Kidney (tissue), 14 donors: ENCODE data around the gene SRRM2. TPM values are rescaled to one million over a fixed set of nuclear protein-coding genes. Genes with fewer than 3 reads are reported as not detected.

Experiments
- DNase-seq, 5 donors: peaks; one replicate each; pipeline ENCODE4 v3.0.0-alpha.2; 2013 to 2020
- FAIRE-seq: peaks from 2 replicates; lab custom pipeline; 2012; peaks lifted over from hg19 to GRCh38; lab: Jason Lieb, UNC
- H3K27ac ChIP-seq, 2 donors: one replicate each; pipeline ENCODE4 v1.7.0; 2013; ENCODE audit warnings: low read depth in 2 of 2, low read length in 2 of 2, inconsistent platforms in 1 of 2
- H3K27me3 ChIP-seq: one replicate; pipeline ENCODE4 v1.7.1; 2013; ENCODE audit warnings: low read length, inconsistent platforms; ENCODE audit not compliant: control insufficient read depth, insufficient read depth
- H3K36me3 ChIP-seq, 3 donors: one replicate each; pipeline versions ENCODE4 v1.7.0 to v1.7.1; 2013; ENCODE audit warnings: low read length in 3 of 3, control low read depth in 1 of 3, inconsistent platforms in 1 of 3; ENCODE audit not compliant: insufficient read depth in 3 of 3, control insufficient read depth in 2 of 3
- H3K4me1 ChIP-seq, 3 donors: one replicate each; pipeline versions ENCODE4 v1.7.0 to v1.7.1; 2013; ENCODE audit warnings: low read length in 3 of 3, inconsistent platforms in 1 of 3, low read depth in 1 of 3; ENCODE audit not compliant: control insufficient read depth in 2 of 3, insufficient read depth in 2 of 3
- H3K4me3 ChIP-seq, 3 donors: one replicate each; pipeline versions ENCODE4 v1.7.0 to v1.8.1; 2013; ENCODE audit warnings: low read length in 3 of 3, control low read depth in 1 of 3, inconsistent platforms in 1 of 3
- H3K9ac ChIP-seq, 3 donors: one replicate each; pipeline versions ENCODE4 v1.7.0 to v1.7.1; 2013; ENCODE audit warnings: low read length in 3 of 3, control low read depth in 1 of 3, inconsistent platforms in 1 of 3
- H3K9me3 ChIP-seq, 3 donors: one replicate each; pipeline versions ENCODE4 v1.7.0 to v1.7.1; 2013; ENCODE audit warnings: low read length in 3 of 3, control low read depth in 1 of 3, inconsistent platforms in 1 of 3; ENCODE audit not compliant: control insufficient read depth in 2 of 3, insufficient read depth in 1 of 3
- CTCF ChIP-seq: IDR thresholded peaks from 3 replicates; pipeline ENCODE4 v1.5.1; 2012; ENCODE audit warnings: mild to moderate bottlenecking, moderate library complexity, borderline replicate concordance; ENCODE audit not compliant: insufficient read depth; ENCODE audit errors: extremely low read depth
- intact Hi-C: fragments of 100-400 bp; cut with DNase I; formaldehyde crosslinking; loops from one replicate; pipeline ENCODE4 v1.11.1; 2022
- polyA plus RNA-seq: library from polyadenylated mRNA; stranded (reverse); fragments of 350-450 nt; fragmentation: Illumina TruSeq; extraction: RNeasy Lipid Tissue Mini Kit (QIAGEN cat#74804); gene quantifications from one replicate; pipeline ENCODE4 v1.2.3, GENCODE V29; 2014; ENCODE audit warnings: low read depth, low replicate concordance; ENCODE audit not compliant: insufficient read depth
- total RNA-seq: library from RNA; stranded (reverse); fragmentation: NEBNext Ultra II Directional; extraction: Animal tissue kit (Norgen Biotek cat#: 25700); gene quantifications from one replicate; pipeline ENCODE4 v1.2.1, GENCODE V29; 2021
- donor health status: control.
- donor health status: control.
- donor health status: control.
- donor health status: control.
- donor health status: control.
- donor health status: DM: yes; HTN: yes; CAD: no.
- donor health status: Normal renal cell carcinoma (clear cell type).

Gene SRRM2
- total and polyA plus RNA-seq, 2 donors from 2014 or later = 386 to 621 TPM

DNA sequence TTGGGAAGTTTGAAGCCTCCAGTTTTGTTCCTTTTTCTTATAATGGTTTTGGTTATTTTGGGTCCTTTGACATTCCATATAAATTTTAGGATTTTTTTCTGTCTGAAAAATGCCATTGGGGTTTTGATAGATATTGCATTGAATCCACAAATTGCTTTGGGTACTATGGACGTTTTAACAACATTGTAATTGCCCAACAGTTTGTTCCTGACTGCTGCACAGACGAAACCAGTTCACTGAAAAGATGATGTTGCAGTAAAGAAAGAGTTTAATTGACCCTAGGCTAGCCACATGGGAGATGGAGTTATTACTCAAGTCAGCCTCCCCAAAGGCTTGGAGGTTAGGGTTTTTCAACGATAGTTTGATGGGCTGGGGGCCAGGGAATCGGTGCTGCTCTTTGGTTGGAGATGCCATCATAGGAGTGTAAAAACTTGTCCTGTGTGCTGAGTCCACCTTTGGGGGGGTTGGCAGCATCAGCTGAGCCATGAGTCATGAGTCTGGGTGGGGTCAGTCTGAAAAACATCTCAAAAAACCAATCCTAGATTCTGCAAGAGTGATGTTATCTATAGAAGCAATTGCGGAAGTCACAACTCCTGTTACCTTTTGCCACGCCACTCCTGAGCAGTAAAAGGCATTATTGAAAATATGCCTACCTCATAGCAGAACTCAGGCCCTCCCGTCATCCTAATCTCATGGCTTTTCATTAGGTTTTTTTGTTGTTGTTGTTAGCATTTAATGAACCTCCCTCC is 43.1 kb downstream of the SRRM2 start:
- DNase-seq = peak in 1 of 5 donors; percentile 16
- no peaks in the 10 kb centered on the region for H3K36me3 ChIP-seq
- H3K4me3 ChIP-seq = no peak overlapping the region
- H3K27me3 ChIP-seq = no peaks in the 10 kb centered on the region
- no peak overlapping the region for H3K27ac ChIP-seq
- H3K9me3 ChIP-seq = no peaks in the 10 kb centered on the region
- intact Hi-C loops = no loop called here
- no peak for FAIRE-seq
- H3K9ac ChIP-seq = no peak overlapping the region
- H3K4me1 ChIP-seq = no peaks in the 10 kb centered on the region
- TF ChIP-seq CTCF = no peak

DNA sequence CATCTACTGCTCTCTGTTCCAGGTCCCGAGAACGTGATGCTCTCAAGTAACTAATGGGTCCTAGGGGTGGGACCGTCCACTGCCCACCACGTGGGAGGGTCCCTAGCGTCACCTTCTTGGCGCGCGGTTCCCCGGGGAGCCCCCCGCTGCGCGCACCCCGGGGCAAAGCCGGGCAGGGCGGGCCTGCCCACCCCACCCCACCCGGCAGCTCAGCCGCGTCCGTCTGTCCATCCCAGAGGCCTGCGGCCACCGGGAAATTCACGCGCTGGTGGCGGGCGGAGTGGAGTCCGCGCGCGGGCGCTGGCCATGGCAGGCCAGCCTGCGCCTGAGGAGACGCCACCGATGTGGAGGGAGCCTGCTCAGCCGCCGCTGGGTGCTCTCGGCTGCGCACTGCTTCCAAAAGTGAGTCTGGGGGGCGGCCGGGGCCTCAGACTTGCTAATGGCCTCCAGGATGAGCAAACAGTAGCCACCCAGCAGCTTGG is 46.3 kb downstream of the SRRM2 start:
- DNase-seq = no peak
- Histone ChIP-seq H3K9me3 (no peaks in the 10 kb centered on the region), H3K4me3 (no peak overlapping the region), H3K9ac (no peak overlapping the region), H3K27me3 (no peaks in the 10 kb centered on the region), H3K4me1 (no peaks in the 10 kb centered on the region), H3K36me3 (no peaks in the 10 kb centered on the region), H3K27ac (no peak overlapping the region)
- no peak for TF ChIP-seq CTCF
- FAIRE-seq = no peak
- intact Hi-C loops = no loop called here

- H3K4me1 ChIP-seq = no peaks in the 10 kb centered on the region
- H3K9ac ChIP-seq = no peak overlapping the region
- no peaks in the 10 kb centered on the region for H3K36me3 ChIP-seq
- H3K27ac ChIP-seq = no peak overlapping the region
- intact Hi-C loops = no loop called here
- FAIRE-seq = no peak
- no peaks in the 10 kb centered on the region for H3K27me3 ChIP-seq
- no peak overlapping the region for H3K4me3 ChIP-seq
- peaks cover 0 to 6% (median 0%) of the 10 kb centered on the region in 3 donors for H3K9me3 ChIP-seq
- peak in 1 of 5 donors; percentile 18 for DNase-seq
- no peak for TF ChIP-seq CTCF
These were observed 46.9 kb downstream of the SRRM2 start for GRCh38 chr16:2799205-2799858.
